GM21360 (cell line): ENCODE results near the gene CDRT15.
"Not testable (repeated sequence)": the region's sequence is repeated elsewhere in the genome, so short reads cannot be mapped to it uniquely, and the experiment has no call there.

Experiments
- ATAC-seq: cut with Tn5 transposase; IDR thresholded peaks from one replicate; pipeline ENCODE4 v1.9.1; 2021; ENCODE audit warnings: mild to moderate bottlenecking, moderate library complexity; ENCODE audit not compliant: unreplicated experiment

The CDRT15 gene

GRCh38 chr17:14236762-14237161 is at the start of gene CDRT15:
Gene CDRT15 (minus strand): TSS chr17:14236862. CDS start chr17:14236833, 29 bp downstream.
- ATAC-seq = not testable (repeated sequence)

GRCh38 chr17:14282726-14283125 is 46.1 kb upstream of the CDRT15 start:
- ATAC-seq = no peak

- no peak for ATAC-seq
Observed at GRCh38 chr17:14281530-14281929, 44.9 kb upstream of the CDRT15 start.

- no peak for ATAC-seq
Observed at GRCh38 chr17:14276535-14277250, 40.0 kb upstream of the CDRT15 start.

- ATAC-seq = no peak
Observed at GRCh38 chr17:14270508-14270907, 33.8 kb upstream of the CDRT15 start.

- ATAC-seq = no peak
Observed at GRCh38 chr17:14269473-14269872, 32.8 kb upstream of the CDRT15 start.

- no peak for ATAC-seq
Observed at GRCh38 chr17:14268264-14268663, 31.6 kb upstream of the CDRT15 start.

- no peak for ATAC-seq
Observed at GRCh38 chr17:14261406-14261805, 24.7 kb upstream of the CDRT15 start.

GRCh38 chr17:14245629-14246028 is 9.0 kb upstream of the CDRT15 start:
- no peak for ATAC-seq

GRCh38 chr17:14245002-14245401 is 8.3 kb upstream of the CDRT15 start:
- no peak for ATAC-seq

GRCh38 chr17:14239271-14239670 is 2.6 kb upstream of the CDRT15 start:
- not testable (repeated sequence) for ATAC-seq

GRCh38 chr17:14236032-14236431 is 630 bp downstream of the CDRT15 start:
- ATAC-seq = not testable (repeated sequence)

- not testable (repeated sequence) for ATAC-seq
Observed at GRCh38 chr17:14235047-14235446, 1.6 kb downstream of the CDRT15 start.

- ATAC-seq = not testable (repeated sequence)
Observed at GRCh38 chr17:14231187-14231586, 5.5 kb downstream of the CDRT15 start.

- no peak for ATAC-seq
Observed at GRCh38 chr17:14228903-14229302, 7.8 kb downstream of the CDRT15 start.

GRCh38 chr17:14227052-14227451 is 9.6 kb downstream of the CDRT15 start:
- ATAC-seq = no peak

- no peak for ATAC-seq
Observed at GRCh38 chr17:14225254-14225980, 11.2 kb downstream of the CDRT15 start.

- ATAC-seq = no peak
Observed at GRCh38 chr17:14222611-14223010, 14.1 kb downstream of the CDRT15 start.

GRCh38 chr17:14214271-14214670 is 22.4 kb downstream of the CDRT15 start:
- ATAC-seq = no peak

GRCh38 chr17:14212401-14212800 is 24.3 kb downstream of the CDRT15 start:
- no peak for ATAC-seq

GRCh38 chr17:14211801-14212200 is 24.9 kb downstream of the CDRT15 start:
- no peak for ATAC-seq

- no peak for ATAC-seq
Observed at GRCh38 chr17:14211246-14211645, 25.4 kb downstream of the CDRT15 start.
